Progenitor cell of endocrine pancreas (in vitro differentiated cells): Measurements from ENCODE around the gene PDSS2. TPM values are rescaled to one million over a fixed set of nuclear protein-coding genes. Genes with fewer than 3 reads are reported as not detected.

Experiments
- DNase-seq: peaks from one replicate; pipeline ENCODE4 v3.0.0; 2021; ENCODE audit warnings: low spot score; ENCODE audit not compliant: unreplicated experiment
- H3K27ac Mint-ChIP-seq: 2 replicates; pipeline ENCODE4 v1.8.0; 2021; ENCODE audit warnings: mild to moderate bottlenecking, moderate library complexity, mixed read lengths
- H3K27me3 Mint-ChIP-seq: 2 replicates; pipeline ENCODE4 v1.8.0; 2021; ENCODE audit warnings: mixed read lengths
- H3K36me3 Mint-ChIP-seq: 2 replicates; pipeline ENCODE4 v1.8.0; 2022; ENCODE audit warnings: mixed read lengths; ENCODE audit not compliant: insufficient read depth
- H3K4me1 Mint-ChIP-seq: 2 replicates; pipeline ENCODE4 v1.8.0; 2021; ENCODE audit warnings: low read depth, mixed read lengths
- H3K4me3 Mint-ChIP-seq: 2 replicates; pipeline ENCODE4 v1.8.0; 2021; ENCODE audit warnings: low read depth, mild to moderate bottlenecking, moderate library complexity, mixed read lengths
- H3K9me3 Mint-ChIP-seq: 2 replicates; pipeline ENCODE4 v1.8.0; 2021; ENCODE audit warnings: low read depth, mixed read lengths
- CTCF ChIP-seq: fragments of 200-600 bp; sonication (generic); IDR thresholded peaks from one replicate; pipeline ENCODE4 v1.5.0; 2021; ENCODE audit warnings: antibody characterized with exemption, mild to moderate bottlenecking; ENCODE audit not compliant: unreplicated experiment
- total RNA-seq: library from RNA; stranded (reverse); gene quantifications from 2 replicates; pipeline ENCODE4 v1.2.1, GENCODE V29; 2021

The PDSS2 gene
- total RNA-seq, 1 donor from 2014 or later, result 12.8 TPM

- Mint-ChIP-seq H3K27ac (no peak overlapping the region), H3K4me1 (peaks cover 15% of the 10 kb centered on the region), H3K4me3 (no peak overlapping the region), H3K9me3 (no peaks in the 10 kb centered on the region), H3K36me3 (no peaks in the 10 kb centered on the region), H3K27me3 (no peaks in the 10 kb centered on the region)
- TF ChIP-seq CTCF, result no peak
- no peak for DNase-seq
Observed at GRCh38 chr6:107214655-107215054, 244.7 kb downstream of the PDSS2 start.

GRCh38 chr6:107209406-107210305, 249.7 kb downstream of the PDSS2 start:
- Mint-ChIP-seq H3K4me3 (no peak overlapping the region), H3K4me1 (peaks cover 6% of the 10 kb centered on the region), H3K36me3 (peaks cover 4% of the 10 kb centered on the region), H3K27me3 (no peaks in the 10 kb centered on the region), H3K27ac (peak overlapping the region; percentile 83), H3K9me3 (peaks cover under 1% of the 10 kb centered on the region)
- no peak for DNase-seq
- no peak for TF ChIP-seq CTCF

- H3K4me3 Mint-ChIP-seq, result no peak overlapping the region
- H3K4me1 Mint-ChIP-seq, result peaks cover 9% of the 10 kb centered on the region
- H3K36me3 Mint-ChIP-seq, result peaks cover 12% of the 10 kb centered on the region
Observed at GRCh38 chr6:107207251-107207873, 252.0 kb downstream of the PDSS2 start.

GRCh38 chr6:107205058-107205998, 254.0 kb downstream of the PDSS2 start:
- H3K36me3 Mint-ChIP-seq, result peaks cover 12% of the 10 kb centered on the region
- H3K9me3 Mint-ChIP-seq, result peaks cover 6% of the 10 kb centered on the region
- H3K4me3 Mint-ChIP-seq, result no peak overlapping the region
- no peak for TF ChIP-seq CTCF
- no peak for DNase-seq
- no peak overlapping the region for H3K27ac Mint-ChIP-seq
- H3K27me3 Mint-ChIP-seq, result no peaks in the 10 kb centered on the region
- H3K4me1 Mint-ChIP-seq, result peaks cover 9% of the 10 kb centered on the region

More at GRCh38 chr6:107207251-107207873, 252.0 kb downstream of the PDSS2 start:
- no peak for TF ChIP-seq CTCF
- Mint-ChIP-seq H3K27me3 (no peaks in the 10 kb centered on the region), H3K27ac (no peak overlapping the region), H3K9me3 (peaks cover 6% of the 10 kb centered on the region)
- no peak for DNase-seq
